Endothelial cell of umbilical vein (primary cell): ENCODE results near the gene TEX12.

Experiments
- CTCF ChIP-seq, 2 donors: IDR thresholded peaks; 1 replicate in 1 of 2; 2 replicates in 1 of 2; pipeline ENCODE4 v1.5.1; 2011; ENCODE audit warnings: low read length in 2 of 2, mild to moderate bottlenecking in 2 of 2, moderate library complexity in 2 of 2, control low read depth in 1 of 2, inconsistent platforms in 1 of 2, low read depth in 1 of 2; ENCODE audit not compliant: insufficient read depth in 1 of 2; ENCODE audit errors: extremely low read depth in 1 of 2
- EZH2 ChIP-seq: IDR thresholded peaks from 2 replicates; pipeline ENCODE4 v1.6.1; 2012; ENCODE audit warnings: borderline replicate concordance, low read depth, mild to moderate bottlenecking, moderate library complexity, low read length, inconsistent platforms; ENCODE audit not compliant: severe bottlenecking
- GATA2 ChIP-seq: IDR thresholded peaks from 2 replicates; pipeline ENCODE4 v1.7.0; 2011; ENCODE audit warnings: low read depth, mild to moderate bottlenecking, moderate library complexity, mixed read lengths, low read length; ENCODE audit not compliant: insufficient read length, insufficient read depth
- JUN ChIP-seq: IDR thresholded peaks from 2 replicates; pipeline ENCODE4 v1.6.1; 2011; ENCODE audit warnings: borderline replicate concordance, low read depth; ENCODE audit not compliant: insufficient read length, insufficient read depth
- POLR2A ChIP-seq: IDR thresholded peaks from 2 replicates; pipeline ENCODE4 v1.6.1; 2012; ENCODE audit warnings: low read depth, mild to moderate bottlenecking, control low read depth, low read length
- POLR2AphosphoS5 ChIP-seq: IDR thresholded peaks from 2 replicates; pipeline ENCODE4 v1.6.1; 2012; ENCODE audit warnings: low read depth, mild to moderate bottlenecking, control low read depth, low read length, moderate library complexity; ENCODE audit not compliant: insufficient read depth

- TF ChIP-seq GATA2 (no peak), CTCF (IDR thresholded peaks at IDR 0.05; ENCODE audit: extremely low read depth in 1 of 2, insufficient read depth in 1 of 2, low read depth in 1 of 2, low read length in 2 of 2) (no peak), POLR2A (no peak), POLR2AphosphoS5 (no peak), EZH2 (no peak), JUN (no peak)
Measured at GRCh38 chr11:112196519-112197087, 29.4 kb downstream of the TEX12 start.
